Upper lobe of right lung (tissue), 1 donor: ENCODE measurements around the gene BCAR3. TPM values are rescaled to one million over a fixed set of nuclear protein-coding genes. Genes with fewer than 3 reads are reported as not detected.
"Not testable (repeated sequence)": the region's sequence is repeated elsewhere in the genome, so short reads cannot be mapped to it uniquely, and the experiment has no call there.

ENCODE experiments used
- ATAC-seq: fragments of 200-7000 bp; cut with Tn5 transposase; one replicate; pipeline ENCODE4 v1.9.1; 2020; ENCODE audit warnings: mild to moderate bottlenecking, moderate library complexity
- DNase-seq: peaks from one replicate; pipeline ENCODE4 v3.0.0-alpha.2; 2020
- H3K27ac ChIP-seq: fragments of 200-600 bp; one replicate; pipeline ENCODE4 v1.8.0; 2022
- H3K27me3 ChIP-seq: fragments of 200-600 bp; one replicate; pipeline ENCODE4 v1.8.0; 2022; ENCODE audit warnings: mild to moderate bottlenecking
- H3K36me3 ChIP-seq: fragments of 200-600 bp; one replicate; pipeline ENCODE4 v1.8.0; 2022
- H3K4me1 ChIP-seq: fragments of 200-600 bp; one replicate; pipeline ENCODE4 v1.8.0; 2022
- H3K4me3 ChIP-seq: fragments of 200-600 bp; one replicate; pipeline ENCODE4 v1.8.0; 2022; ENCODE audit warnings: mild to moderate bottlenecking
- H3K9me3 ChIP-seq: fragments of 200-600 bp; one replicate; pipeline ENCODE4 v1.8.0; 2022
- CTCF ChIP-seq: fragments of 200-600 bp; IDR thresholded peaks from one replicate; pipeline ENCODE4 v1.8.0; 2022; ENCODE audit warnings: antibody characterized with exemption
- intact Hi-C: fragments of 100-400 bp; cut with DNase I; formaldehyde crosslinking; loops from one replicate; pipeline ENCODE4 v1.11.0; 2022
- total RNA-seq: library from RNA; stranded (reverse); fragmentation: NEBNext Ultra II Directional; extraction: Animal tissue kit (Norgen Biotek cat#: 25700); gene quantifications from one replicate; pipeline ENCODE4 v1.2.1, GENCODE V29; 2021
- donor health status: DM: no; HTN: yes; CAD: no; lungs with severe emphysema.

The BCAR3 gene
- total RNA-seq, 1 donor from 2014 or later: 23.5 TPM

- Histone ChIP-seq H3K36me3 (peaks cover 6% of the 10 kb centered on the region), H3K27ac (peak overlapping the region; percentile 88), H3K4me1 (peaks cover 45% of the 10 kb centered on the region), H3K9me3 (no peaks in the 10 kb centered on the region), H3K27me3 (no peaks in the 10 kb centered on the region), H3K4me3 (no peak overlapping the region)
- TF ChIP-seq CTCF: no peak
- DNase-seq: no peak
- ATAC-seq: no peak
- intact Hi-C loops: no loop called here
These were observed 2.6 kb downstream of the BCAR3 start for GRCh38 chr1:93678946-93679480.

GRCh38 chr1:93678491-93678890 lies 3.1 kb downstream of the BCAR3 start:
- TF ChIP-seq CTCF: no peak
- DNase-seq: no peak
- no peak for ATAC-seq
- H3K9me3 ChIP-seq: no peaks in the 10 kb centered on the region
- peaks cover 50% of the 10 kb centered on the region for H3K4me1 ChIP-seq
- intact Hi-C loops: no loop called here
- no peaks in the 10 kb centered on the region for H3K27me3 ChIP-seq
- H3K4me3 ChIP-seq: no peak overlapping the region
- peaks cover 11% of the 10 kb centered on the region for H3K36me3 ChIP-seq
- H3K27ac ChIP-seq: no peak overlapping the region

- H3K4me1 ChIP-seq: peaks cover 57% of the 10 kb centered on the region
These were observed 3.9 kb downstream of the BCAR3 start for GRCh38 chr1:93677729-93678128.

GRCh38 chr1:93676427-93676826 lies 5.2 kb downstream of the BCAR3 start:
- intact Hi-C loops: no loop called here
- H3K9me3 ChIP-seq: no peaks in the 10 kb centered on the region
- ATAC-seq: no peak
- no peak for DNase-seq
- peaks cover 11% of the 10 kb centered on the region for H3K36me3 ChIP-seq
- H3K4me1 ChIP-seq: peaks cover 67% of the 10 kb centered on the region
- H3K27ac ChIP-seq: no peak overlapping the region
- H3K27me3 ChIP-seq: no peaks in the 10 kb centered on the region
- no peak overlapping the region for H3K4me3 ChIP-seq
- no peak for TF ChIP-seq CTCF

More at GRCh38 chr1:93677729-93678128, 3.9 kb downstream of the BCAR3 start:
- Histone ChIP-seq H3K9me3 (no peaks in the 10 kb centered on the region), H3K27ac (no peak overlapping the region), H3K27me3 (no peaks in the 10 kb centered on the region), H3K4me3 (no peak overlapping the region), H3K36me3 (peaks cover 11% of the 10 kb centered on the region)
- TF ChIP-seq CTCF: no peak
- no peak for DNase-seq
- ATAC-seq: no peak
- intact Hi-C loops: no loop called here

- peak overlapping the region; percentile 17 for H3K27ac ChIP-seq
- H3K4me3 ChIP-seq: no peak overlapping the region
- H3K27me3 ChIP-seq: no peaks in the 10 kb centered on the region
- intact Hi-C loops: no loop called here
- H3K36me3 ChIP-seq: peaks cover 11% of the 10 kb centered on the region
- H3K9me3 ChIP-seq: no peaks in the 10 kb centered on the region
- TF ChIP-seq CTCF: no peak
- peaks cover 72% of the 10 kb centered on the region for H3K4me1 ChIP-seq
- DNase-seq (no peak), ATAC-seq (no peak)
These were observed 5.7 kb downstream of the BCAR3 start for GRCh38 chr1:93675931-93676330.

GRCh38 chr1:93675271-93675670 lies 6.4 kb downstream of the BCAR3 start:
- DNase-seq (no peak), ATAC-seq (no peak)
- Histone ChIP-seq H3K9me3 (no peaks in the 10 kb centered on the region), H3K4me1 (peaks cover 78% of the 10 kb centered on the region), H3K36me3 (peaks cover 11% of the 10 kb centered on the region), H3K27ac (peak overlapping the region; percentile 6), H3K27me3 (no peaks in the 10 kb centered on the region), H3K4me3 (no peak overlapping the region)
- TF ChIP-seq CTCF: no peak
- intact Hi-C loops: no loop called here

GRCh38 chr1:93674071-93674470 lies 7.6 kb downstream of the BCAR3 start:
- H3K4me3 ChIP-seq, ATAC-seq, H3K27me3 ChIP-seq, DNase-seq, H3K27ac ChIP-seq, H3K9me3 ChIP-seq, intact Hi-C loops: not testable (repeated sequence)
- peaks cover 84% of the 10 kb centered on the region for H3K4me1 ChIP-seq
- H3K36me3 ChIP-seq: peaks cover 11% of the 10 kb centered on the region
